Stomach (tissue), 9 donors: ENCODE data around the gene STIP1. TPM values are rescaled to one million over a fixed set of nuclear protein-coding genes. Genes with fewer than 3 reads are reported as not detected.

Experiments
- DNase-seq, 2 donors: peaks; one replicate each; pipeline versions ENCODE4 v3.0.0 to v3.0.0-alpha.2; 2013 to 2019
- H3K27ac ChIP-seq, 5 donors: fragments of 200-600 bp in 4 of 5; sonication (generic) in 4 of 5; one replicate each; pipeline ENCODE4 v1.5.1; 2013 to 2019; ENCODE audit warnings: mild to moderate bottlenecking in 1 of 5, moderate library complexity in 1 of 5
- H3K27me3 ChIP-seq, 3 donors: fragments of 200-600 bp; sonication (generic); one replicate each; pipeline ENCODE4 v1.5.1; 2017 to 2019; ENCODE audit warnings: mixed run types in 1 of 3
- H3K36me3 ChIP-seq, 4 donors: fragments of 200-600 bp; sonication (generic); 1 replicate in 3 of 4; 2 replicates in 1 of 4; pipeline ENCODE4 v1.5.1; 2016 to 2019
- H3K4me1 ChIP-seq, 4 donors: fragments of 200-600 bp; sonication (generic); one replicate each; pipeline ENCODE4 v1.5.1; 2016 to 2019
- H3K4me3 ChIP-seq, 4 donors: fragments of 200-600 bp; sonication (generic) in 3 of 4; one replicate each; pipeline ENCODE4 v1.5.1; 2016 to 2019; ENCODE audit warnings: mild to moderate bottlenecking in 1 of 4
- H3K9me3 ChIP-seq, 4 donors: fragments of 200-600 bp; sonication (generic); one replicate each; pipeline ENCODE4 v1.5.1; 2016 to 2019
- EP300 ChIP-seq: sonication (generic); formaldehyde crosslinking; IDR thresholded peaks from one replicate; pipeline ENCODE4 v1.6.1; 2017; ENCODE audit warnings: antibody characterized with exemption
- POLR2A ChIP-seq, 4 donors: fragments of 450-650 bp; IDR thresholded peaks; one replicate each; pipeline ENCODE4 v1.6.1; 2016; ENCODE audit warnings: antibody characterized with exemption in 4 of 4, control low read depth in 2 of 4, mild to moderate bottlenecking in 1 of 4, moderate library complexity in 1 of 4
- POLR2AphosphoS5 ChIP-seq, 3 donors: sonication (generic); formaldehyde crosslinking; IDR thresholded peaks; one replicate each; pipeline ENCODE4 v1.6.1; 2016; ENCODE audit warnings: antibody characterized with exemption in 3 of 3
- WGBS, 5 donors: extraction: QIAGEN DNeasy Blood & Tissue Kit in 3 of 5; methylation state at CpG; one replicate each; pipeline versions ENCODE4 v1.1.5 to v1.1.7; 2013 to 2018; 5-methylcytosine and 5-hydroxymethylcytosine counted together
- intact Hi-C: fragments of 100-400 bp; cut with DNase I; formaldehyde crosslinking; loops from one replicate; pipeline ENCODE4 v1.15.1; 2023; ENCODE audit warnings: low total_unique reads
- polyA plus RNA-seq, 3 donors: library from polyadenylated mRNA; stranded (reverse); fragments of 200-250 nt; gene quantifications; one replicate each; pipeline ENCODE4 v1.2.3, GENCODE V29; 2013
- total RNA-seq, 5 donors: library from RNA; depleted of rRNA; stranded (reverse); fragments of >200 nt; gene quantifications; one replicate each; pipeline versions ENCODE4 v1.1.0 to v1.2.3, GENCODE V29; 2014 to 2016
- TF ChIP-seq, protein P1 (sequence below), 7 experiments: fragments of 450-650 bp in 4 of 7; fragments of 200-600 bp in 3 of 7; sonication (generic) in 3 of 7; IDR thresholded peaks; one replicate each; pipeline ENCODE4 v1.5.1; 2016 to 2019; ENCODE audit warnings: antibody characterized with exemption in 7 of 7, control low read depth in 2 of 7, mild to moderate bottlenecking in 1 of 7
- donor health status: healthy with polysubstance abuse.
- donor health status: Bipolar disorder and iron deficiency.
- donor health status: healthy.

Gene STIP1
- total and polyA plus RNA-seq, 8 donors, result 27.4 to 259 (median 54.7) TPM

DNA sequence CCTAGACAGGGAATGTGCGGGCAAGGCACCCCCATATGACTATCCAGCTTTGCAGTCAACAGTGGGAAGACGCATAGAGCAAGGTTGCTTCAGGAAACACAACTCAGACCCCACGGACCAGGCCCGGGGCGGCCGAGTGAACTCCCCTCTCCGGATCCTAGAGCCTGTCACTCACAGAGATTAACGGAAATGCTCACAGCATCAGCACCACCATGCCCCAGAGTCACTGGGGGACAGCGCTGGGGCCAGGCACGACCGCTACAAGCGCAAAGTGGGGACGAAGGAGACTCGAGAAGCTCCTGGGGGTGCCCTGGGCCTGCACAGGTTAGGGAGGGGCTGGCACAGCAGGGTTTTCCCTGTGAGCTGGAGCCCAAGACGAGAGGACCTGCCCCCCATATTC is 35.9 kb upstream of the STIP1 start:
- 88 to 93% (median 89%) methylated on average over 14 to 15 of the region's 15 CpGs for WGBS, 5 donors
- peaks cover 14 to 48% (median 34%) of the 10 kb centered on the region in 4 donors for H3K4me1 ChIP-seq
- intact Hi-C loops, result no loop called here

DNA sequence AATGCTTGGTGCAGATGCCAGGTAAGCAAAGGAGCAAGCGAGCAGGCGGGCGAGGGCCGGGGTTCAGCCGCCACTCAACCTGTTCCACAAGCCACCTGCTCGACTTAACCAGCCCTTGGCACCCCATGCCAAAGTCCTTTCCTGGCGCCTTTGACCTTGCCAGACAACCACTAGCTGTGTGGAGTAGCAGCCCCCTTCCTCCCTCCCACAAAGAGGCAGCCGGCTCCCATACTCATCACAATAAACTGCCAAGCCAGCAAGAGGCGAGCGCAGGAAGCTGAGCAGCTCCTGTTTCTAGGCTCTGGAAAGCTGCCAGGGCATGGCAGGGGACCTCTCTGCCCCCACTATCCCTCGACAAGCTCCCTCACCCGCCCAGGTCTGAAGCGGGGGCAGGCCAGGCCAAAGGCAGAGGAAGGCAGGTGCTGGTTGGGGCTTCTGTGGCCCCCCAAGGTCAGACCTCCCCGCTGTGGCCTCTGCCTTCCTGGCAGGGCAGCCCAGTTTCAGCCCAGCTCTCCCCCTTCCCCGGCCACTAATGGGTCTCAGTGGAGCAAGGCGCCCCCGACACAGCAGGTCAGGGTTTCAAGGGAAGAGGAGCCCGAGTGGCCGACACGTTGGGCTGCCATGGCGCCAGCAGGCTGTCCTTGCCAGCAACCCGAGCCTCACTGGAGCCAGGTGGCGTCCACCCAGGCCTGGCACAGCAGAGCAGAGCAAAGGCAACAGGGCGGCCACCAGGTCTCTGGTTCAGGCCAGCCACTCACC is 35.3 kb upstream of the STIP1 start:
- H3K4me3 ChIP-seq, result no peak overlapping the region
- DNase-seq, result peak; percentile 56 to 70
- 53 to 74% (median 63%) methylated on average over 5 to 24 of the region's 24 CpGs for WGBS, 5 donors
- TF ChIP-seq, protein P1, sequence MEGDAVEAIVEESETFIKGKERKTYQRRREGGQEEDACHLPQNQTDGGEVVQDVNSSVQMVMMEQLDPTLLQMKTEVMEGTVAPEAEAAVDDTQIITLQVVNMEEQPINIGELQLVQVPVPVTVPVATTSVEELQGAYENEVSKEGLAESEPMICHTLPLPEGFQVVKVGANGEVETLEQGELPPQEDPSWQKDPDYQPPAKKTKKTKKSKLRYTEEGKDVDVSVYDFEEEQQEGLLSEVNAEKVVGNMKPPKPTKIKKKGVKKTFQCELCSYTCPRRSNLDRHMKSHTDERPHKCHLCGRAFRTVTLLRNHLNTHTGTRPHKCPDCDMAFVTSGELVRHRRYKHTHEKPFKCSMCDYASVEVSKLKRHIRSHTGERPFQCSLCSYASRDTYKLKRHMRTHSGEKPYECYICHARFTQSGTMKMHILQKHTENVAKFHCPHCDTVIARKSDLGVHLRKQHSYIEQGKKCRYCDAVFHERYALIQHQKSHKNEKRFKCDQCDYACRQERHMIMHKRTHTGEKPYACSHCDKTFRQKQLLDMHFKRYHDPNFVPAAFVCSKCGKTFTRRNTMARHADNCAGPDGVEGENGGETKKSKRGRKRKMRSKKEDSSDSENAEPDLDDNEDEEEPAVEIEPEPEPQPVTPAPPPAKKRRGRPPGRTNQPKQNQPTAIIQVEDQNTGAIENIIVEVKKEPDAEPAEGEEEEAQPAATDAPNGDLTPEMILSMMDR (IDR thresholded peaks at IDR 0.05), result no peak
- TF ChIP-seq POLR2AphosphoS5 (IDR thresholded peaks at IDR 0.05), result no peak
- no peak for TF ChIP-seq EP300
- TF ChIP-seq POLR2A (IDR thresholded peaks at IDR 0.05), result no peak
- no peaks in the 10 kb centered on the region for H3K27me3 ChIP-seq
- H3K9me3 ChIP-seq, result no peaks in the 10 kb centered on the region
- H3K4me1 ChIP-seq, result peaks cover 14 to 48% (median 34%) of the 10 kb centered on the region in 4 donors
- intact Hi-C loops, result no loop called here
- peaks cover 0 to 8% (median 1%) of the 10 kb centered on the region in 4 donors for H3K36me3 ChIP-seq
- peak overlapping the region in 1 of 5 donors; percentile 8 for H3K27ac ChIP-seq

More for the DNA sequence above, 35.9 kb upstream of the STIP1 start:
- no peak for TF ChIP-seq POLR2AphosphoS5 (IDR thresholded peaks at IDR 0.05)
- no peak for TF ChIP-seq EP300
- Histone ChIP-seq H3K27me3 (no peaks in the 10 kb centered on the region), H3K27ac (no peak overlapping the region), H3K4me3 (no peak overlapping the region), H3K36me3 (peaks cover 0 to 8% (median 1%) of the 10 kb centered on the region in 4 donors), H3K9me3 (no peaks in the 10 kb centered on the region)
- DNase-seq, result no peak

DNA sequence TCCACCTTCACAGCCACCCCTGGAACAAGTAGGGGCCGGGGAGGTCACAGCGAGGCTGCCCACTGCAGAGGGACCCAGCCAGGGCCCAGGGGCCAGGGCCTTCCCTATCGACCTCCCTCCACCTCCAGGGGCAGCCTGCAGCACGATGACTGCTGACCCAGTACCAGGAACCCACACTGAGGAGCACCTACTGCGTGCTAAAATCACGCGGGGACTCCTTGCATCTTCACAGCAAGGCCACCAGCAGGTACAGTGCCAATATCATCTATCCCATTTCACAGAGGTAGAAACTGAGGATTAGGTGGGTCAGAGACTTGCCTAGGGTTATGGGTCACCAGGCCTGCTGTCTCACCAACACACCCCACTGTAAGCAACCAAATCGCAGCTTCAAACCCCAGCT is 34.6 kb upstream of the STIP1 start:
- intact Hi-C loops, result no loop called here
- Histone ChIP-seq H3K4me1 (peaks cover 14 to 48% (median 32%) of the 10 kb centered on the region in 4 donors), H3K36me3 (peaks cover 0 to 8% (median 1%) of the 10 kb centered on the region in 4 donors), H3K9me3 (no peaks in the 10 kb centered on the region), H3K27me3 (no peaks in the 10 kb centered on the region), H3K4me3 (no peak overlapping the region), H3K27ac (no peak overlapping the region)
- DNase-seq, result no peak
- no peak for TF ChIP-seq POLR2A (IDR thresholded peaks at IDR 0.05)
- no peak for TF ChIP-seq EP300
- TF ChIP-seq POLR2AphosphoS5 (IDR thresholded peaks at IDR 0.05), result no peak
- TF ChIP-seq, protein P1 (IDR thresholded peaks at IDR 0.05), result no peak
- WGBS, 5 donors, result 89 to 94% (median 91%) methylated on average over 8 of the region's 8 CpGs

DNA sequence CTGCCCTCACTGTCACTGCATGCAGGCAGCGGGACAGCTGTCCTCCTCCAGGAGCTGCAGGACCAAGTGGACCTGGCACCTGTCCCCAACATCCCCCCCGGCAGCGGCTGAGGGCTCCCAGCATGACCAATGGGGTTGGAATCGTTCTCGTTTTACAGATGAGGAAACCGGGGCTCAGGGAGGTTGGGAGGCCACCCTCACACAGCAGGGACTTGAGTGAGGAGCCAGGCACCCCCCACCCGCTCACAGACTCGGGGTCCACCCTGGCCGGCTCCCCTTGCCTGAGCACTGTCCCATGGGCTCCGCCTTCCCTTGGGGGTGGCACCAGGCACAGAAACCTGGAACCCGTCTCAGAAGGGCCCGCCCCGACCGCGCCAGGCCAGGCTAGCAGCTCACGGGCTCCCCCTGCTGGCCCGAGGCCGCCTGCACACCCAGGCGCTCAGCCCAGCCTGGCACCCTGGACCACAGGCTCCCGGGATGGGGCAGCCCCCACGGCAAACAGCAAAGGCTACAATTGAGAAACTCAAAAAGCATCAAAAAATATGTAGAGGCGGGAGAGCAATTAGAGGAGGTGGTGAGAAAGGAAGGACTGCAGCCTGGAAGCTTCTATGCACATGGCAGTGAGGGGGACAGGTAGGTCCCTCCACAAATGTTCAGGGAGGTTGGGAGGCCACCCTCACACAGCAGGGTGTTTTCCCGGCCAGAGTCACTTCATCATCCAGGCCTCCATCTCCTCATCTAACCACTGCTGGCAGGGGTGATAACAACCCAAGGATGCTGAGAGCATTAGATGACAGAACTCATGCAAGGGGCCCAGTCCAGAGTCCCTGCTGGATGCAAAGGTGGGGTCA is 32.9 kb upstream of the STIP1 start:
- TF ChIP-seq EP300, result no peak
- no peak for TF ChIP-seq POLR2A (IDR thresholded peaks at IDR 0.05)
- TF ChIP-seq, protein P1 (IDR thresholded peaks at IDR 0.05), result peak in 5 of 7 experiments; percentile 91 to 100 (median 100)
- TF ChIP-seq POLR2AphosphoS5 (IDR thresholded peaks at IDR 0.05), result peak in 1 of 3 donors; percentile 24
- Histone ChIP-seq H3K4me3 (no peak overlapping the region), H3K4me1 (peaks cover 13 to 41% (median 29%) of the 10 kb centered on the region in 4 donors), H3K36me3 (peaks cover 0 to 8% (median 1%) of the 10 kb centered on the region in 4 donors), H3K27ac (no peak overlapping the region), H3K9me3 (no peaks in the 10 kb centered on the region), H3K27me3 (no peaks in the 10 kb centered on the region)
- intact Hi-C loops, result no loop called here
- DNase-seq, result peak; percentile 72 to 84
- 2 to 20% (median 20%) methylated on average over 11 to 23 of the region's 23 CpGs for WGBS, 5 donors
